Subcutaneous abdominal adipose tissue (tissue), 5 donors: ENCODE measurements around the gene ADAMTS16.

Experiments used
- H3K27ac ChIP-seq: one replicate; pipeline ENCODE4 v1.7.0; 2013; ENCODE audit warnings: low read depth, mild to moderate bottlenecking, inconsistent platforms, low read length, moderate library complexity
- H3K27me3 ChIP-seq, 5 donors: one replicate each; pipeline ENCODE4 v1.7.0; 2013; ENCODE audit warnings: low read length in 5 of 5, inconsistent platforms in 1 of 5; ENCODE audit not compliant: control insufficient read depth in 5 of 5, insufficient read depth in 4 of 5
- H3K36me3 ChIP-seq, 5 donors: one replicate each; pipeline ENCODE4 v1.7.0; 2013; ENCODE audit warnings: low read length in 5 of 5; ENCODE audit not compliant: control insufficient read depth in 5 of 5, insufficient read depth in 5 of 5
- H3K4me1 ChIP-seq, 5 donors: one replicate each; pipeline ENCODE4 v1.7.0; 2013; ENCODE audit warnings: low read length in 5 of 5, mild to moderate bottlenecking in 3 of 5, moderate library complexity in 1 of 5; ENCODE audit not compliant: control insufficient read depth in 5 of 5, insufficient read depth in 5 of 5
- H3K4me3 ChIP-seq, 5 donors: one replicate each; pipeline ENCODE4 v1.7.0; 2013; ENCODE audit warnings: low read length in 5 of 5, low read depth in 1 of 5
- H3K9ac ChIP-seq, 5 donors: one replicate each; pipeline ENCODE4 v1.7.0; 2013; ENCODE audit warnings: low read length in 5 of 5, mild to moderate bottlenecking in 4 of 5, moderate library complexity in 3 of 5
- H3K9me3 ChIP-seq, 5 donors: one replicate each; pipeline ENCODE4 v1.7.0; 2013; ENCODE audit warnings: low read length in 5 of 5; ENCODE audit not compliant: control insufficient read depth in 5 of 5
- donor health status: healthy.
- donor health status: healthy.
- donor health status: healthy.
- donor health status: healthy.
- donor health status: healthy.

Gene ADAMTS16

GRCh38 chr5:5271786-5272321 lies 131.7 kb downstream of the ADAMTS16 start:
- peak overlapping the region in 1 of 5 donors; percentile 30 for H3K4me3 ChIP-seq
- H3K27ac ChIP-seq: no peak overlapping the region
- peak overlapping the region in 2 of 5 donors; percentile 16 to 34 for H3K9ac ChIP-seq
- no peaks in the 10 kb centered on the region for H3K36me3 ChIP-seq
- H3K27me3 ChIP-seq: no peaks in the 10 kb centered on the region
- peaks cover 0 to 2% (median 0%) of the 10 kb centered on the region in 5 donors for H3K9me3 ChIP-seq
- peaks cover 0 to 13% (median 10%) of the 10 kb centered on the region in 5 donors for H3K4me1 ChIP-seq

DNA sequence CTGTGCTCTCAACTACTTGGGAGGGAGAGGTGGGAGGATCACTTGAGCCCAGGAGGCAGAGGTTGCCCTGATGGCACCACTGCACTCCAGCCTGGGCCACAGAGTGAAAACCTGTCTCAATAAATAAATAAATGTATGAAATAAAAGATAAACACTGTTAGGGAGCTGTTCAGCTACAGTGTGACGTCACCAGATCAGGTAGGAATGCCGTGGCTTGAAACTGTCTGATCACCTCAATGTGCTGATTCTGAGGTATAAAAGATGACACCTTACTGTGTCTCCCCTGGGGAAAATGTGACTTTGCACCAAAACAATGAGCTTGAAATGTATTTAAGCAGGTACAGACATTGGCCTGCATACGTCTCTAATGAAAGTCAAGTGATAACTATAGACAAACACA lies 133.3 kb downstream of the ADAMTS16 start:
- no peak overlapping the region for H3K27ac ChIP-seq
- no peaks in the 10 kb centered on the region for H3K27me3 ChIP-seq
- peaks cover 0 to 2% (median 0%) of the 10 kb centered on the region in 5 donors for H3K9me3 ChIP-seq
- H3K4me3 ChIP-seq: no peak overlapping the region
- H3K36me3 ChIP-seq: no peaks in the 10 kb centered on the region
- H3K4me1 ChIP-seq: peaks cover 0 to 13% (median 10%) of the 10 kb centered on the region in 5 donors
- H3K9ac ChIP-seq: no peak overlapping the region

- Histone ChIP-seq H3K9me3 (peaks cover 0 to 2% (median 0%) of the 10 kb centered on the region in 5 donors), H3K27ac (no peak overlapping the region), H3K9ac (no peak overlapping the region), H3K4me1 (peaks cover 0 to 13% (median 10%) of the 10 kb centered on the region in 5 donors), H3K4me3 (no peak overlapping the region), H3K36me3 (no peaks in the 10 kb centered on the region), H3K27me3 (no peaks in the 10 kb centered on the region)
These were observed 133.8 kb downstream of the ADAMTS16 start for GRCh38 chr5:5273976-5274375.

DNA sequence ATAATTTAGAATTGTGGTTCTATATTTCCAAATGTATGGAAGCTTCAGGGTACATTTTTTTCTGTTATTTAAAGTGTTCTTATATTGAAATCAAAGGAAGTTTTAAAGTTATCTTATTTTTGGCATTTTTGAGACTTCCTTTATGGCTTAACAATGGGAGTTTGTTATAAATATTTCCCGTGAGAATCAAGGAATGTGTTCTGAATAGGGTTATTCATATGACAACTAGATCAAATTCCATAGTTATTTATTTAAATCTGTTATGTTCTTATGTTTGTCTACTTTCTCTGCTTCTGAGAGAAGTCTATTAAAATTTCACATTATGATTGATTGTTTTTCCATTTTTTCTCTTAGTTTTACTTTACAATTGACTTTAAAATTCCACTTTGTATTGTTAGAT lies 135.1 kb downstream of the ADAMTS16 start:
- Histone ChIP-seq H3K27me3 (no peaks in the 10 kb centered on the region), H3K9me3 (peaks cover 0 to 2% (median 0%) of the 10 kb centered on the region in 5 donors), H3K4me1 (peaks cover 0 to 13% (median 10%) of the 10 kb centered on the region in 5 donors), H3K4me3 (no peak overlapping the region), H3K9ac (no peak overlapping the region), H3K27ac (no peak overlapping the region), H3K36me3 (no peaks in the 10 kb centered on the region)

DNA sequence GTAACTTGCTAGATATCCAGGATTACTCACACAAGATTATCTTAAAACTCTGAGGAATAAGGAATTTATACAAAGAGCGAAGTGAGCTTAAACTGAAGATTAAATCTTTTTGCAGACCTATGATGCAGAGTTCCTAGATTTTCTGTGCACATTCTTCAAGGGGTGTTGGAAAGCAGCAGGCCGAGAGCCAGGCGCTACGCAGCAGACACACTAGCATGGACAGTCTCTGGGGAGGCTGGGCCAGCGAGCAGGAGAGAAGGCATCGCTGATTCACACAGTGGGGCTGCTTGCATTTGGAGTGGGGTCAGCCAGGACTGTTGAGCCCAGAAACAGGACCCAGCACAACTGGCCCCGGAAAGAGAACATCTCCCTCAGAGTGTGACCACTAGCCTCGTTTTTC lies 136.3 kb downstream of the ADAMTS16 start:
- H3K27me3 ChIP-seq: no peaks in the 10 kb centered on the region
- no peak overlapping the region for H3K9ac ChIP-seq
- peaks cover 0 to 5% (median 4%) of the 10 kb centered on the region in 5 donors for H3K4me1 ChIP-seq
- H3K9me3 ChIP-seq: no peaks in the 10 kb centered on the region
- no peaks in the 10 kb centered on the region for H3K36me3 ChIP-seq
- H3K27ac ChIP-seq: no peak overlapping the region
- no peak overlapping the region for H3K4me3 ChIP-seq

GRCh38 chr5:5276951-5277517 lies 136.9 kb downstream of the ADAMTS16 start:
- no peak overlapping the region for H3K27ac ChIP-seq
- H3K27me3 ChIP-seq: no peaks in the 10 kb centered on the region
- H3K9me3 ChIP-seq: no peaks in the 10 kb centered on the region
- H3K9ac ChIP-seq: no peak overlapping the region
- no peaks in the 10 kb centered on the region for H3K36me3 ChIP-seq
- no peaks in the 10 kb centered on the region for H3K4me1 ChIP-seq
- H3K4me3 ChIP-seq: no peak overlapping the region

DNA sequence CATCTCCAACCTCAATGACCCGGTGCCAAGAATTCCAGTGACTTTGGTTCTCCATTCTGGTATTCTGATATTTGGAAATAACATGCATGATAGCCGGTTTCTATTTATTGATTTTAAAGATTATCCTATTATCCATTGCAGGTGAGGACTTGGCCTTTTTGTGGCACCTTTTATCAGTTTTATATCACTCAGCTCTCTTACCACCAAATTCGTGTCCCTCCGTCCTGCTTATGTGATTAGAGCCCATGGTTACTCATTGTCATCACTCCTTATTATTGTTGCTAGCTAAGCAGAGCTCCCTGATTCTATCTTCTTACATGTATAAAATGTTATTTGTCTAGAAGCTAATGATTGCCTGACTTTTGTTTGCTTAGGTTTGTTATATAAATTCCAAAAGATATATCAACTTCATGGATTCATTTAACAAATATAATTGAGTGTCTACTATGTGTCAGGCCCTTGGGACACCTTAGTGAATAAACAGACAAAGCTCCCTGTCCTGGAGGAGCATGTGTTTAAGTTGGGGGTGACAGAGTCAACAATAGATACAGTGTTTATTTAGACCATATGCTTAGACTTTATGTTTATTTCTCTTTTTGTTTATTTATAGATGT lies 138.2 kb downstream of the ADAMTS16 start:
- H3K36me3 ChIP-seq: no peaks in the 10 kb centered on the region
- no peak overlapping the region for H3K9ac ChIP-seq
- H3K4me3 ChIP-seq: no peak overlapping the region
- H3K9me3 ChIP-seq: peaks cover 0 to under 1% (median 0%) of the 10 kb centered on the region in 5 donors
- H3K27ac ChIP-seq: no peak overlapping the region
- no peaks in the 10 kb centered on the region for H3K27me3 ChIP-seq
- H3K4me1 ChIP-seq: no peaks in the 10 kb centered on the region

DNA sequence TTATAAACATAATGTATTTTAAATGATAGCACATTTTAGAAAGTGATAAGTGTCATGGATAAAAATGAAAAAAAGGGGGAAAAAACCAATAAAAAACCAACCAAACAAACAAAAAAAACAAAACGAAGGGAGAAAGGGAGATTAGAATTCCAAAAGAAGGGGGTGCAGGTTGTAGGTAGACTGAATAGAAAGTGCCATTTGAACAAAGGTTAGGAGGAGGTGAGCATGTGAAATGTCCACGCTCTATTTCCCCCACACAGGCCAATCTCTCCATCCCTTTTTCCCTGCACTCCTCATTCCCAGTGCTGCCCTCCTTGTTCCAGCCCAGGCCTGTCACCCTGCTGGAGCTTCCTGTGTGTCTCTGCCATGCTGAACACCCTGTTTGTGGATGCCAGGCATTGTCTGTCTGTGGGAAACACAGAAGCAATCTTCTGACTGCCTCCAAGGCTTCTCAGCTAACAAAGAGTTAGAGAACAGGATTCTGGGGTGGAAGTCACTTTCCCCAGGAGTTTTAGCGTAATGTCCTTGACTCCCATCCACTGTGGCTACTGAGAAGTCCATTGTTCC lies 138.8 kb downstream of the ADAMTS16 start:
- Histone ChIP-seq H3K4me1 (no peaks in the 10 kb centered on the region), H3K27me3 (no peaks in the 10 kb centered on the region), H3K9me3 (peaks cover 0 to 4% (median 0%) of the 10 kb centered on the region in 5 donors), H3K27ac (no peak overlapping the region), H3K9ac (no peak overlapping the region), H3K36me3 (no peaks in the 10 kb centered on the region), H3K4me3 (no peak overlapping the region)

DNA sequence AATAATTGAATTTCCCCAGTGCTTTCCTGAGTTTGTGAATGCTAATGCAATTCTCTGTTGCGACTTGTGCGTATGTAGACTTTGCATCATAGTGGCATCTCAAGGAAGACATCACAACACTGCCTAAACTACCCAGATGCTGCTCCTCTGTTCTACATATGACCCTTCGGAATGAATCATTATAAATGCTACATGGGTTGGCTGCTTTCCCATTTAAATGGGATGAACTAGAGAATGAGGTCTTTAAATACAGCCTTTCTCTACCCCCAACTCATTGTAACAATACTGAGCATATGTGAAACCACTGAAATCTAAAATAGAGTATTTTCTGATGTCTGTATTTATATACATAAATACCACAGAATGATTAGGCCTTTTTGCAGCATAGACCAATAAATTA lies 145.8 kb downstream of the ADAMTS16 start:
- Histone ChIP-seq H3K4me1 (peaks cover 0 to 3% (median 0%) of the 10 kb centered on the region in 5 donors), H3K9ac (no peak overlapping the region), H3K9me3 (peaks cover 0 to 4% (median 0%) of the 10 kb centered on the region in 5 donors), H3K27me3 (no peaks in the 10 kb centered on the region), H3K36me3 (no peaks in the 10 kb centered on the region), H3K27ac (no peak overlapping the region), H3K4me3 (no peak overlapping the region)

DNA sequence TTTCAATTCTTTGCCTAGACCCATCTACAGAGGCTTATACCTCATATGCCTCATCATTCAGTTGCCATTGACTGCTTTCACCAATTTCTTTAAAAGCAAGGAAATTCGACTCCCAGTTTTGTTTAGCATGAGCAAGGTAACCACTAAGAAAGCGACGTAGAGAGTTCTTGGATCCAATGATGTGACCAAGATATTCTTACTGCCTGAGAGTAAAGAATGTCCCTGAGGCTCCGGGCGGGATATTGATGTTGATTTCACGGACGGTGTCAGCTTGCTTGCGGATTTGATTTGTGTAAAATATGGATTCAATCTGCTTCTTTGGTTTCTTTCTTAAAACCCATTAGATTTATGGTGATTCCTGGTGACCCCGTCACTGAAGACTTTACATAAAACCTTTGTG lies 147.3 kb downstream of the ADAMTS16 start:
- Histone ChIP-seq H3K27ac (no peak overlapping the region), H3K9ac (no peak overlapping the region), H3K4me1 (peaks cover 0 to 11% (median 0%) of the 10 kb centered on the region in 5 donors), H3K4me3 (no peak overlapping the region), H3K27me3 (no peaks in the 10 kb centered on the region), H3K36me3 (no peaks in the 10 kb centered on the region), H3K9me3 (peaks cover 0 to 4% (median 0%) of the 10 kb centered on the region in 5 donors)
